H9 (cell line): ENCODE measurements around the gene DVL3. TPM values are rescaled to one million over a fixed set of nuclear protein-coding genes. Genes with fewer than 3 reads are reported as not detected.

Experiments used
- DNase-seq: peaks from one replicate; pipeline ENCODE4 v3.0.0-alpha.2; 2017
- H2AFZ ChIP-seq: one replicate; pipeline ENCODE4 v1.6.1; 2013; ENCODE audit warnings: mild to moderate bottlenecking, low read length, control low read depth, moderate library complexity
- H2AK5ac ChIP-seq: 2 replicates; pipeline ENCODE4 v1.6.1; 2013; ENCODE audit warnings: low read length, control low read depth, mixed read lengths; ENCODE audit not compliant: insufficient read length
- H2BK120ac ChIP-seq: one replicate; pipeline ENCODE4 v1.6.1; 2013; ENCODE audit warnings: low read depth, mild to moderate bottlenecking, low read length, control low read depth, inconsistent platforms; ENCODE audit not compliant: poor library complexity, severe bottlenecking
- H2BK12ac ChIP-seq: 2 replicates; pipeline ENCODE4 v1.6.1; 2013; ENCODE audit warnings: low read length, control low read depth, mixed read lengths, low read depth; ENCODE audit not compliant: insufficient read length
- H2BK15ac ChIP-seq: 2 replicates; pipeline ENCODE4 v1.6.1; 2013; ENCODE audit warnings: low read depth, low read length, control low read depth
- H2BK20ac ChIP-seq: one replicate; pipeline ENCODE4 v1.6.1; 2013; ENCODE audit warnings: low read depth, mild to moderate bottlenecking, low read length, control low read depth, inconsistent platforms; ENCODE audit not compliant: poor library complexity, severe bottlenecking
- H2BK5ac ChIP-seq: 2 replicates; pipeline ENCODE4 v1.6.1; 2013; ENCODE audit warnings: low read length, control low read depth, mixed read lengths; ENCODE audit not compliant: insufficient read length
- H3K14ac ChIP-seq: 2 replicates; pipeline ENCODE4 v1.6.1; 2013; ENCODE audit warnings: low read length, control low read depth; ENCODE audit not compliant: insufficient read depth
- H3K18ac ChIP-seq: 2 replicates; pipeline ENCODE4 v1.6.1; 2013; ENCODE audit warnings: low read depth, mild to moderate bottlenecking, mixed read lengths, low read length, control low read depth; ENCODE audit not compliant: insufficient read length
- H3K23ac ChIP-seq: 2 replicates; pipeline ENCODE4 v1.6.1; 2013; ENCODE audit warnings: low read length, control low read depth, mixed read lengths, low read depth; ENCODE audit not compliant: insufficient read length
- H3K23me2 ChIP-seq: 2 replicates; pipeline ENCODE4 v1.6.1; 2013; ENCODE audit warnings: low read depth, mild to moderate bottlenecking, mixed read lengths, low read length, control low read depth; ENCODE audit not compliant: insufficient read length, poor library complexity, severe bottlenecking
- H3K27ac ChIP-seq: 2 replicates; pipeline ENCODE4 v1.5.1; 2013; ENCODE audit warnings: low read length, control low read depth, mixed read lengths, low read depth; ENCODE audit not compliant: insufficient read length
- H3K27me3 ChIP-seq: 2 replicates; pipeline ENCODE4 v1.6.1; 2013; ENCODE audit warnings: low read length, control low read depth, inconsistent platforms; ENCODE audit not compliant: insufficient read depth
- H3K4ac ChIP-seq: 2 replicates; pipeline ENCODE4 v1.6.1; 2013; ENCODE audit warnings: low read depth, mild to moderate bottlenecking, control low read depth, inconsistent platforms, low read length, moderate library complexity
- H3K4me1 ChIP-seq: 2 replicates; pipeline ENCODE4 v1.6.1; 2013; ENCODE audit warnings: low read length, control low read depth, inconsistent platforms; ENCODE audit not compliant: insufficient read depth
- H3K4me2 ChIP-seq: 2 replicates; pipeline ENCODE4 v1.6.1; 2013; ENCODE audit warnings: low read length, control low read depth, mixed read lengths; ENCODE audit not compliant: insufficient read length, insufficient read depth
- H3K56ac ChIP-seq: 2 replicates; pipeline ENCODE4 v1.6.1; 2013; ENCODE audit warnings: low read depth, mild to moderate bottlenecking, mixed read lengths, low read length, control low read depth; ENCODE audit not compliant: insufficient read length
- H3K79me1 ChIP-seq: 2 replicates; pipeline ENCODE4 v1.6.1; 2013; ENCODE audit warnings: low read depth, mild to moderate bottlenecking, moderate library complexity, low read length, control low read depth, inconsistent platforms; ENCODE audit not compliant: insufficient read depth, poor library complexity, severe bottlenecking
- H3K79me2 ChIP-seq: 2 replicates; pipeline ENCODE4 v1.6.1; 2013; ENCODE audit warnings: low read length, control low read depth, inconsistent platforms; ENCODE audit not compliant: insufficient read depth
- H3K9ac ChIP-seq: 2 replicates; pipeline ENCODE4 v1.6.1; 2013; ENCODE audit warnings: low read length, control low read depth, mixed read lengths; ENCODE audit not compliant: insufficient read length; ENCODE audit errors: extremely low read depth
- H3K9me3 ChIP-seq: one replicate; pipeline ENCODE4 v1.6.1; 2013; ENCODE audit warnings: low read depth, low read length, inconsistent platforms; ENCODE audit not compliant: control insufficient read depth
- H3T11ph ChIP-seq: one replicate; pipeline ENCODE4 v1.6.1; 2013; ENCODE audit warnings: mild to moderate bottlenecking, low read length, control low read depth, inconsistent platforms
- H4K20me1 ChIP-seq: one replicate; pipeline ENCODE4 v1.6.1; 2013; ENCODE audit not compliant: control insufficient read depth, insufficient read length, insufficient read depth
- H4K5ac ChIP-seq: 2 replicates; pipeline ENCODE4 v1.6.1; 2013; ENCODE audit warnings: low read depth, mild to moderate bottlenecking, mixed read lengths, low read length, control low read depth; ENCODE audit not compliant: insufficient read length
- H4K8ac ChIP-seq: replicated peaks from 2 replicates; pipeline ENCODE4 v1.6.1; 2013; ENCODE audit warnings: low read length, control low read depth, mixed read lengths, low read depth; ENCODE audit not compliant: insufficient read length
- H4K91ac ChIP-seq: 2 replicates; pipeline ENCODE4 v1.6.1; 2013; ENCODE audit warnings: low read depth, mild to moderate bottlenecking, moderate library complexity, mixed read lengths, low read length, control low read depth; ENCODE audit not compliant: insufficient read length
- H3K27ac Mint-ChIP-seq, 3 experiments: 2 replicates in 2 of 3; 3 replicates in 1 of 3; pipeline ENCODE4 v1.8.0; 2020 to 2021; ENCODE audit warnings: mixed read lengths in 3 of 3, mild to moderate bottlenecking in 1 of 3, moderate library complexity in 1 of 3
- H3K27me3 Mint-ChIP-seq: 2 replicates; pipeline ENCODE4 v1.8.0; 2021; ENCODE audit warnings: low read depth, mild to moderate bottlenecking, moderate library complexity, mixed read lengths
- H3K36me3 Mint-ChIP-seq, 3 experiments: 2 replicates in 2 of 3; 3 replicates in 1 of 3; pipeline ENCODE4 v1.8.0; 2020 to 2021; ENCODE audit warnings: low read depth in 3 of 3, mixed read lengths in 3 of 3; ENCODE audit not compliant: insufficient read depth in 1 of 3
- H3K4me1 Mint-ChIP-seq, 2 experiments: 2 replicates each; pipeline ENCODE4 v1.8.0; 2020; ENCODE audit warnings: mixed read lengths in 2 of 2
- H3K4me3 Mint-ChIP-seq, 2 experiments: 2 replicates in 1 of 2; 3 replicates in 1 of 2; pipeline ENCODE4 v1.8.0; 2020 to 2021; ENCODE audit warnings: mild to moderate bottlenecking in 2 of 2, mixed read lengths in 2 of 2, moderate library complexity in 1 of 2
- H3K9me3 Mint-ChIP-seq, 2 experiments: 2 replicates in 1 of 2; 3 replicates in 1 of 2; pipeline ENCODE4 v1.8.0; 2020; ENCODE audit warnings: mild to moderate bottlenecking in 2 of 2, mixed read lengths in 2 of 2, moderate library complexity in 1 of 2
- CTCF ChIP-seq: fragments of 200-600 bp; sonication (generic); conservative IDR thresholded peaks from 3 replicates; pipeline ENCODE4 v1.8.0; 2021; ENCODE audit warnings: antibody characterized with exemption, mild to moderate bottlenecking
- WGBS: extraction: QIAGEN DNeasy Blood & Tissue Kit; methylation state at CpG from one replicate; pipeline ENCODE4 v1.1.7; 2013; ENCODE audit warnings: missing lambda C conversion rate, low lambda C conversion rate, mixed read lengths; ENCODE audit not compliant: insufficient read length; ENCODE audit errors: extremely low coverage; 5-methylcytosine and 5-hydroxymethylcytosine counted together
- total RNA-seq: library from RNA; stranded (reverse); gene quantifications from 2 replicates; pipeline ENCODE4 v1.2.1, GENCODE V29; 2021

The DVL3 gene
- total RNA-seq, 1 experiment from 2014 or later: 64.7 TPM

GRCh38 chr3:184149123-184149522 is 6.1 kb upstream of the DVL3 start:
- Histone ChIP-seq H3K4me1 (no peaks in the 10 kb centered on the region), H4K8ac (no peak overlapping the region), H2BK5ac (no peak overlapping the region), H3K4ac (no peak overlapping the region), H4K20me1 (no peaks in the 10 kb centered on the region), H2BK12ac (no peak overlapping the region), H3K9ac (no peak overlapping the region), H3K27ac (no peak overlapping the region), H3K4me2 (no peak overlapping the region), H3K23ac (no peak overlapping the region), H3K14ac (no peak overlapping the region), H3K79me2 (no peaks in the 10 kb centered on the region), H2BK20ac (no peak overlapping the region), H3T11ph (no peak overlapping the region), H2BK120ac (no peak overlapping the region), H4K5ac (no peak overlapping the region), H2BK15ac (no peak overlapping the region), H4K91ac (no peak overlapping the region), H3K27me3 (no peaks in the 10 kb centered on the region), H3K18ac (no peak overlapping the region), H3K56ac (no peak overlapping the region), H2AFZ (no peak overlapping the region), H3K9me3 (no peaks in the 10 kb centered on the region), H3K79me1 (no peaks in the 10 kb centered on the region), H2AK5ac (no peak overlapping the region), H3K23me2 (no peaks in the 10 kb centered on the region)
- no peak overlapping the region for H3K4me3 Mint-ChIP-seq
- TF ChIP-seq CTCF: no peak
- peaks cover 0 to 25% (median 0%) of the 10 kb centered on the region in 3 experiments; a peak in 3 of 7 replicates for H3K36me3 Mint-ChIP-seq
- peak overlapping the region in 1 of 3 experiments; percentile 55; a peak in 2 of 7 replicates for H3K27ac Mint-ChIP-seq
- no peaks in the 10 kb centered on the region for H3K27me3 Mint-ChIP-seq
- H3K4me1 Mint-ChIP-seq: peaks cover 2 to 3% of the 10 kb centered on the region in 2 experiments
- no peak for DNase-seq
- no peaks in the 10 kb centered on the region; a peak in 1 of 5 replicates for H3K9me3 Mint-ChIP-seq
- WGBS: no CpG with 5 or more reads among the region's 6 CpGs
